ENCODE data around the gene CNTN5.

Gene CNTN5

GRCh38 chr11:99501655-99502054, 480.9 kb downstream of the CNTN5 start:
- no peak for DNase-seq (ENCODE audit: low read depth in 2 of 2, low spot score in 1 of 2)

- no peak for DNase-seq (ENCODE audit: low read depth in 2 of 2, low spot score in 1 of 2)
Observed at GRCh38 chr11:99505316-99505715, 484.6 kb downstream of the CNTN5 start.

GRCh38 chr11:99505831-99506230, 485.1 kb downstream of the CNTN5 start:
- DNase-seq (ENCODE audit: low read depth in 2 of 2, low spot score in 1 of 2) = no peak

GRCh38 chr11:99509863-99510262, 489.1 kb downstream of the CNTN5 start:
- DNase-seq (ENCODE audit: low read depth in 2 of 2, low spot score in 1 of 2) = no peak

- DNase-seq (ENCODE audit: low read depth in 2 of 2, low spot score in 1 of 2) = no peak
Observed at GRCh38 chr11:99513368-99513767, 492.6 kb downstream of the CNTN5 start.

GRCh38 chr11:99519095-99519494, 498.3 kb downstream of the CNTN5 start:
- no peak for DNase-seq (ENCODE audit: low read depth in 2 of 2, low spot score in 1 of 2)

GRCh38 chr11:99522467-99523173, 501.9 kb downstream of the CNTN5 start:
- no peak for DNase-seq (ENCODE audit: low read depth in 2 of 2, low spot score in 1 of 2)

GRCh38 chr11:99531468-99531867, 510.7 kb downstream of the CNTN5 start:
- DNase-seq (ENCODE audit: low read depth in 2 of 2, low spot score in 1 of 2) = no peak

- no peak for DNase-seq (ENCODE audit: low read depth in 2 of 2, low spot score in 1 of 2)
Observed at GRCh38 chr11:99534812-99535211, 514.1 kb downstream of the CNTN5 start.

GRCh38 chr11:99535406-99535805, 514.7 kb downstream of the CNTN5 start:
- no peak for DNase-seq (ENCODE audit: low read depth in 2 of 2, low spot score in 1 of 2)

GRCh38 chr11:99535819-99536218, 515.1 kb downstream of the CNTN5 start:
- DNase-seq (ENCODE audit: low read depth in 2 of 2, low spot score in 1 of 2) = no peak

- DNase-seq (ENCODE audit: low read depth in 2 of 2, low spot score in 1 of 2) = no peak
Observed at GRCh38 chr11:99537681-99538080, 516.9 kb downstream of the CNTN5 start.

- no peak for DNase-seq (ENCODE audit: low read depth in 2 of 2, low spot score in 1 of 2)
Observed at GRCh38 chr11:99545616-99546015, 524.9 kb downstream of the CNTN5 start.

- DNase-seq (ENCODE audit: low read depth in 2 of 2, low spot score in 1 of 2) = no peak
Observed at GRCh38 chr11:99548264-99548663, 527.5 kb downstream of the CNTN5 start.

- DNase-seq (ENCODE audit: low read depth in 2 of 2, low spot score in 1 of 2) = no peak
Observed at GRCh38 chr11:99554232-99554903, 533.6 kb downstream of the CNTN5 start.

GRCh38 chr11:99555486-99555885, 534.7 kb downstream of the CNTN5 start:
- no peak for DNase-seq (ENCODE audit: low read depth in 2 of 2, low spot score in 1 of 2)

GRCh38 chr11:99565333-99565732, 544.6 kb downstream of the CNTN5 start:
- DNase-seq (ENCODE audit: low read depth in 2 of 2, low spot score in 1 of 2) = no peak

- no peak for DNase-seq (ENCODE audit: low read depth in 2 of 2, low spot score in 1 of 2)
Observed at GRCh38 chr11:99567334-99567956, 546.7 kb downstream of the CNTN5 start.

- no peak for DNase-seq (ENCODE audit: low read depth in 2 of 2, low spot score in 1 of 2)
Observed at GRCh38 chr11:99568808-99569207, 548.1 kb downstream of the CNTN5 start.

GRCh38 chr11:99571094-99571493, 550.3 kb downstream of the CNTN5 start:
- DNase-seq (ENCODE audit: low read depth in 2 of 2, low spot score in 1 of 2) = no peak

GRCh38 chr11:99584830-99585229, 564.1 kb downstream of the CNTN5 start:
- DNase-seq (ENCODE audit: low read depth in 2 of 2, low spot score in 1 of 2) = no peak

GRCh38 chr11:99585606-99586005, 564.9 kb downstream of the CNTN5 start:
- no peak for DNase-seq (ENCODE audit: low read depth in 2 of 2, low spot score in 1 of 2)

Measured in stimulated activated CD8-positive, alpha-beta memory T cell treated with anti-CD3 and anti-CD28 coated beads, Interleukin-4, amount 100 ng/mL, for 4 hours (primary cell).